GM23338 (cell line): Measurements from ENCODE around the gene OR2A2. TPM values are rescaled to one million over a fixed set of nuclear protein-coding genes. Genes with fewer than 3 reads are reported as not detected.
A peak's percentile ranks its signal among the peaks of the same experiment; 100 is the strongest.

Experiments used
- ATAC-seq: fragments of 200-7000 bp; cut with Tn5 transposase; 3 replicates; pipeline ENCODE4 v1.9.1; 2020
- DNase-seq: peaks from one replicate; pipeline ENCODE4 v3.0.0-alpha.2; 2015; ENCODE audit warnings: low spot score
- H2AFZ ChIP-seq: fragments of 200-600 bp; sonication (generic); 2 replicates; pipeline ENCODE4 v1.8.0; 2016; ENCODE audit warnings: antibody characterized with exemption, mild to moderate bottlenecking, moderate library complexity
- H3F3A ChIP-seq: fragments of 200-600 bp; sonication (generic); replicated peaks from 2 replicates; pipeline ENCODE4 v1.8.0; 2017; ENCODE audit warnings: antibody characterized with exemption, mixed run types, low read depth
- H3K27ac ChIP-seq: fragments of 200-600 bp; sonication (generic); 2 replicates; pipeline ENCODE4 v1.6.1; 2016; ENCODE audit warnings: low read depth
- H3K27me3 ChIP-seq: fragments of 200-600 bp; sonication (generic); 2 replicates; pipeline ENCODE4 v1.8.0; 2016; ENCODE audit warnings: mild to moderate bottlenecking, mixed run types, moderate library complexity; ENCODE audit not compliant: insufficient read depth
- H3K36me3 ChIP-seq: fragments of 200-600 bp; sonication (generic); 2 replicates; pipeline ENCODE4 v1.8.0; 2016; ENCODE audit warnings: mild to moderate bottlenecking; ENCODE audit not compliant: insufficient read depth
- H3K4me1 ChIP-seq: fragments of 200-600 bp; sonication (generic); 2 replicates; pipeline ENCODE4 v1.8.0; 2016; ENCODE audit warnings: mild to moderate bottlenecking, moderate library complexity; ENCODE audit not compliant: insufficient read depth
- H3K4me2 ChIP-seq: fragments of 200-600 bp; sonication (generic); 2 replicates; pipeline ENCODE4 v1.7.1; 2017; ENCODE audit warnings: mixed run types
- H3K4me3 ChIP-seq: fragments of 200-600 bp; sonication (generic); 2 replicates; pipeline ENCODE4 v1.6.1; 2016; ENCODE audit warnings: mixed run types
- H3K79me2 ChIP-seq: fragments of 200-600 bp; sonication (generic); replicated peaks from 2 replicates; pipeline ENCODE4 v1.8.0; 2017; ENCODE audit warnings: mild to moderate bottlenecking; ENCODE audit not compliant: insufficient read depth
- H3K9me2 ChIP-seq: fragments of 200-600 bp; sonication (generic); 2 replicates; pipeline ENCODE4 v1.8.0; 2017; ENCODE audit not compliant: insufficient read depth
- H4K20me1 ChIP-seq: fragments of 200-600 bp; sonication (generic); replicated peaks from 2 replicates; pipeline ENCODE4 v1.8.0; 2017; ENCODE audit warnings: mild to moderate bottlenecking; ENCODE audit not compliant: insufficient read depth
- H3K27ac Mint-ChIP-seq: 2 replicates; pipeline ENCODE4 v1.8.0; 2020; ENCODE audit warnings: inconsistent platforms, mild to moderate bottlenecking, moderate library complexity, mixed read lengths
- H3K27me3 Mint-ChIP-seq: 3 replicates; pipeline ENCODE4 v1.8.0; 2022; ENCODE audit warnings: low read depth, mild to moderate bottlenecking, moderate library complexity, mixed read lengths, inconsistent platforms; ENCODE audit not compliant: insufficient read depth, poor library complexity
- H3K36me3 Mint-ChIP-seq: 3 replicates; pipeline ENCODE4 v1.8.0; 2021; ENCODE audit warnings: low read depth, mild to moderate bottlenecking, inconsistent platforms, moderate library complexity, mixed read lengths
- H3K4me1 Mint-ChIP-seq: 3 replicates; pipeline ENCODE4 v1.8.0; 2020; ENCODE audit warnings: mild to moderate bottlenecking, inconsistent platforms, mixed read lengths
- H3K4me3 Mint-ChIP-seq: 3 replicates; pipeline ENCODE4 v1.8.0; 2021; ENCODE audit warnings: moderate library complexity, mild to moderate bottlenecking, inconsistent platforms, mixed read lengths
- H3K9me3 Mint-ChIP-seq: 3 replicates; pipeline ENCODE4 v1.8.0; 2020; ENCODE audit warnings: moderate library complexity, mild to moderate bottlenecking, inconsistent platforms, mixed read lengths
- ETS1 ChIP-seq: IDR thresholded peaks from 2 replicates; pipeline ENCODE4 v1.6.1; 2016; ENCODE audit warnings: antibody characterized with exemption
- JUNB ChIP-seq: IDR thresholded peaks from one replicate; pipeline ENCODE4 v1.6.1; 2016; ENCODE audit warnings: antibody characterized with exemption; ENCODE audit not compliant: unreplicated experiment
- ZNF114 ChIP-seq: fragments of 250-450 bp; sonication (Bioruptor Pico); IDR thresholded peaks from 2 replicates; pipeline ENCODE4 v1.5.0; 2020; ENCODE audit warnings: mild to moderate bottlenecking, moderate library complexity
- polyA plus RNA-seq: library from polyadenylated mRNA; unstranded; fragments of >200 nt; fragmentation: Nextera tagmentation; extraction: Ambion mirVana; gene quantifications from 2 replicates; pipeline ENCODE4 v1.2.1, GENCODE V29; 2016
- total RNA-seq: library from RNA; depleted of rRNA; stranded (reverse); fragments of >200 nt; shearing (Covaris generic); gene quantifications from 2 replicates; pipeline ENCODE4 v1.2.3, GENCODE V29; 2014
- TF ChIP-seq, protein P1 (sequence below): fragments of 250-450 bp; sonication (Bioruptor Pico); IDR thresholded peaks from 2 replicates; pipeline ENCODE4 v1.5.0; 2020; ENCODE audit warnings: mild to moderate bottlenecking, moderate library complexity
- TF ChIP-seq, protein P2 (sequence below), 2 experiments: fragments of 200-600 bp in 1 of 2; sonication (generic) in 1 of 2; conservative IDR thresholded peaks; 2 replicates each; pipeline versions ENCODE4 v1.5.1 to v1.6.1; 2016 to 2017; ENCODE audit warnings: antibody characterized with exemption in 2 of 2, low read depth in 2 of 2, mild to moderate bottlenecking in 2 of 2, moderate library complexity in 1 of 2

OR2A2 gene
- total and polyA plus RNA-seq, 2 experiments from 2014 or later: not detected

DNA sequence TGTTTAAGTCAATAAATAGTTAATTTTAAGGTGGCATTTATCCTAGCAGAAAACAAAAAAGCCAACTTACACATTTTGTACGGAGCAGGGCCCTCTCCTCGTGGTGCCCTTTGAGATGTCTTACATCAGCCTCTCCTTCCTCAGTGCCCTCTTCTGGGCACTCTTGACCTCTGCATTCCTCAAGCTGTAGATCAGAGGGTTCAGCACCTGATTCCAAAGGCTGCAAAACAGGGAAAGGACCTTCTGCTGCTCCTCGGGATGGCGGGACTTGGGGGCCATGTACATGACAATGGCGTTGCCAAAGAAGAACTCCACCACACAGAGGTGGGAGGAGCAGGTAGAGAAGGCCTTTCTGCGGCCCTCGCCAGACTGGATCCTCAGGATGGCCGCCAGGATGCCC is 9.0 kb downstream of the OR2A2 start:
- H3K27me3 Mint-ChIP-seq: no peaks in the 10 kb centered on the region
- H3K9me3 Mint-ChIP-seq: peaks cover 5% of the 10 kb centered on the region; the same call in 1 of the 3 replicates
- no peak overlapping the region for H3K4me3 ChIP-seq
- H3K4me1 ChIP-seq: no peaks in the 10 kb centered on the region
- no peak for ATAC-seq
- peaks cover 8% of the 10 kb centered on the region; the same call in 1 of the 2 replicates for H3K9me2 ChIP-seq
- no peaks in the 10 kb centered on the region for H3K79me2 ChIP-seq
- no peak overlapping the region for H3K27ac ChIP-seq
- H3K27me3 ChIP-seq: no peaks in the 10 kb centered on the region
- no peaks in the 10 kb centered on the region; the same call in 2 of the 3 replicates for H3K36me3 Mint-ChIP-seq
- no peak overlapping the region for H3K4me3 Mint-ChIP-seq
- peak; percentile 11 for DNase-seq
- H3F3A ChIP-seq: no peaks in the 10 kb centered on the region
- H2AFZ ChIP-seq: no peak overlapping the region
- no peak for TF ChIP-seq ZNF114 (CRISPR knock-in tag)
- TF ChIP-seq, protein P1, sequence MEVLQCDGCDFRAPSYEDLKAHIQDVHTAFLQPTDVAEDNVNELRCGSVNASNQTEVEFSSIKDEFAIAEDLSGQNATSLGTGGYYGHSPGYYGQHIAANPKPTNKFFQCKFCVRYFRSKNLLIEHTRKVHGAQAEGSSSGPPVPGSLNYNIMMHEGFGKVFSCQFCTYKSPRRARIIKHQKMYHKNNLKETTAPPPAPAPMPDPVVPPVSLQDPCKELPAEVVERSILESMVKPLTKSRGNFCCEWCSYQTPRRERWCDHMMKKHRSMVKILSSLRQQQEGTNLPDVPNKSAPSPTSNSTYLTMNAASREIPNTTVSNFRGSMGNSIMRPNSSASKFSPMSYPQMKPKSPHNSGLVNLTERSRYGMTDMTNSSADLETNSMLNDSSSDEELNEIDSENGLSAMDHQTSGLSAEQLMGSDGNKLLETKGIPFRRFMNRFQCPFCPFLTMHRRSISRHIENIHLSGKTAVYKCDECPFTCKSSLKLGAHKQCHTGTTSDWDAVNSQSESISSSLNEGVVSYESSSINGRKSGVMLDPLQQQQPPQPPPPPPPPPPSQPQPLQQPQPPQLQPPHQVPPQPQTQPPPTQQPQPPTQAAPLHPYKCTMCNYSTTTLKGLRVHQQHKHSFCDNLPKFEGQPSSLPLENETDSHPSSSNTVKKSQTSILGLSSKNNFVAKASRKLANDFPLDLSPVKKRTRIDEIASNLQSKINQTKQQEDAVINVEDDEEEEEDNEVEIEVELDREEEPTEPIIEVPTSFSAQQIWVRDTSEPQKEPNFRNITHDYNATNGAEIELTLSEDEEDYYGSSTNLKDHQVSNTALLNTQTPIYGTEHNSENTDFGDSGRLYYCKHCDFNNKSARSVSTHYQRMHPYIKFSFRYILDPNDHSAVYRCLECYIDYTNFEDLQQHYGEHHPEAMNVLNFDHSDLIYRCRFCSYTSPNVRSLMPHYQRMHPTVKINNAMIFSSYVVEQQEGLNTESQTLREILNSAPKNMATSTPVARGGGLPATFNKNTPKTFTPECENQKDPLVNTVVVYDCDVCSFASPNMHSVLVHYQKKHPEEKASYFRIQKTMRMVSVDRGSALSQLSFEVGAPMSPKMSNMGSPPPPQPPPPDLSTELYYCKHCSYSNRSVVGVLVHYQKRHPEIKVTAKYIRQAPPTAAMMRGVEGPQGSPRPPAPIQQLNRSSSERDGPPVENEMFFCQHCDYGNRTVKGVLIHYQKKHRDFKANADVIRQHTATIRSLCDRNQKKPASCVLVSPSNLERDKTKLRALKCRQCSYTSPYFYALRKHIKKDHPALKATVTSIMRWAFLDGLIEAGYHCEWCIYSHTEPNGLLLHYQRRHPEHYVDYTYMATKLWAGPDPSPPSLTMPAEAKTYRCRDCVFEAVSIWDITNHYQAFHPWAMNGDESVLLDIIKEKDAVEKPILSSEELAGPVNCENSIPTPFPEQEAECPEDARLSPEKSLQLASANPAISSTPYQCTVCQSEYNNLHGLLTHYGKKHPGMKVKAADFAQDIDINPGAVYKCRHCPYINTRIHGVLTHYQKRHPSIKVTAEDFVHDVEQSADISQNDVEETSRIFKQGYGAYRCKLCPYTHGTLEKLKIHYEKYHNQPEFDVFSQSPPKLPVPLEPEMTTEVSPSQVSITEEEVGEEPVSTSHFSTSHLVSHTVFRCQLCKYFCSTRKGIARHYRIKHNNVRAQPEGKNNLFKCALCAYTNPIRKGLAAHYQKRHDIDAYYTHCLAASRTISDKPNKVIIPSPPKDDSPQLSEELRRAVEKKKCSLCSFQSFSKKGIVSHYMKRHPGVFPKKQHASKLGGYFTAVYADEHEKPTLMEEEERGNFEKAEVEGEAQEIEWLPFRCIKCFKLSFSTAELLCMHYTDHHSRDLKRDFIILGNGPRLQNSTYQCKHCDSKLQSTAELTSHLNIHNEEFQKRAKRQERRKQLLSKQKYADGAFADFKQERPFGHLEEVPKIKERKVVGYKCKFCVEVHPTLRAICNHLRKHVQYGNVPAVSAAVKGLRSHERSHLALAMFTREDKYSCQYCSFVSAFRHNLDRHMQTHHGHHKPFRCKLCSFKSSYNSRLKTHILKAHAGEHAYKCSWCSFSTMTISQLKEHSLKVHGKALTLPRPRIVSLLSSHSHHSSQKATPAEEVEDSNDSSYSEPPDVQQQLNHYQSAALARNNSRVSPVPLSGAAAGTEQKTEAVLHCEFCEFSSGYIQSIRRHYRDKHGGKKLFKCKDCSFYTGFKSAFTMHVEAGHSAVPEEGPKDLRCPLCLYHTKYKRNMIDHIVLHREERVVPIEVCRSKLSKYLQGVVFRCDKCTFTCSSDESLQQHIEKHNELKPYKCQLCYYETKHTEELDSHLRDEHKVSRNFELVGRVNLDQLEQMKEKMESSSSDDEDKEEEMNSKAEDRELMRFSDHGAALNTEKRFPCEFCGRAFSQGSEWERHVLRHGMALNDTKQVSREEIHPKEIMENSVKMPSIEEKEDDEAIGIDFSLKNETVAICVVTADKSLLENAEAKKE: no peak
- no peak for TF ChIP-seq JUNB
- no peak for TF ChIP-seq ETS1
- TF ChIP-seq, protein P2, sequence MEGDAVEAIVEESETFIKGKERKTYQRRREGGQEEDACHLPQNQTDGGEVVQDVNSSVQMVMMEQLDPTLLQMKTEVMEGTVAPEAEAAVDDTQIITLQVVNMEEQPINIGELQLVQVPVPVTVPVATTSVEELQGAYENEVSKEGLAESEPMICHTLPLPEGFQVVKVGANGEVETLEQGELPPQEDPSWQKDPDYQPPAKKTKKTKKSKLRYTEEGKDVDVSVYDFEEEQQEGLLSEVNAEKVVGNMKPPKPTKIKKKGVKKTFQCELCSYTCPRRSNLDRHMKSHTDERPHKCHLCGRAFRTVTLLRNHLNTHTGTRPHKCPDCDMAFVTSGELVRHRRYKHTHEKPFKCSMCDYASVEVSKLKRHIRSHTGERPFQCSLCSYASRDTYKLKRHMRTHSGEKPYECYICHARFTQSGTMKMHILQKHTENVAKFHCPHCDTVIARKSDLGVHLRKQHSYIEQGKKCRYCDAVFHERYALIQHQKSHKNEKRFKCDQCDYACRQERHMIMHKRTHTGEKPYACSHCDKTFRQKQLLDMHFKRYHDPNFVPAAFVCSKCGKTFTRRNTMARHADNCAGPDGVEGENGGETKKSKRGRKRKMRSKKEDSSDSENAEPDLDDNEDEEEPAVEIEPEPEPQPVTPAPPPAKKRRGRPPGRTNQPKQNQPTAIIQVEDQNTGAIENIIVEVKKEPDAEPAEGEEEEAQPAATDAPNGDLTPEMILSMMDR (conservative IDR thresholded peaks at IDR 0.05; ENCODE audit: low read depth in 2 of 2): peak in 1 of 2 experiments; percentile 26; a peak in 1 of 4 replicates
- no peaks in the 10 kb centered on the region for H3K36me3 ChIP-seq
- no peak overlapping the region for H3K4me2 ChIP-seq
- no peaks in the 10 kb centered on the region for H3K4me1 Mint-ChIP-seq
- H4K20me1 ChIP-seq: no peaks in the 10 kb centered on the region
- no peak overlapping the region for H3K27ac Mint-ChIP-seq
